ENCODE measurements around the gene IL10RB.
"Not testable (repeated sequence)": the region's sequence is repeated elsewhere in the genome, so short reads cannot be mapped to it uniquely, and the experiment has no call there.

- not testable (repeated sequence) for TF ChIP-seq POLR2A (IDR thresholded peaks at IDR 0.05; ENCODE audit: low read depth); POLR2AphosphoS5 (IDR thresholded peaks at IDR 0.05); EP300 (IDR thresholded peaks at IDR 0.05)
- TF ChIP-seq, protein P1, sequence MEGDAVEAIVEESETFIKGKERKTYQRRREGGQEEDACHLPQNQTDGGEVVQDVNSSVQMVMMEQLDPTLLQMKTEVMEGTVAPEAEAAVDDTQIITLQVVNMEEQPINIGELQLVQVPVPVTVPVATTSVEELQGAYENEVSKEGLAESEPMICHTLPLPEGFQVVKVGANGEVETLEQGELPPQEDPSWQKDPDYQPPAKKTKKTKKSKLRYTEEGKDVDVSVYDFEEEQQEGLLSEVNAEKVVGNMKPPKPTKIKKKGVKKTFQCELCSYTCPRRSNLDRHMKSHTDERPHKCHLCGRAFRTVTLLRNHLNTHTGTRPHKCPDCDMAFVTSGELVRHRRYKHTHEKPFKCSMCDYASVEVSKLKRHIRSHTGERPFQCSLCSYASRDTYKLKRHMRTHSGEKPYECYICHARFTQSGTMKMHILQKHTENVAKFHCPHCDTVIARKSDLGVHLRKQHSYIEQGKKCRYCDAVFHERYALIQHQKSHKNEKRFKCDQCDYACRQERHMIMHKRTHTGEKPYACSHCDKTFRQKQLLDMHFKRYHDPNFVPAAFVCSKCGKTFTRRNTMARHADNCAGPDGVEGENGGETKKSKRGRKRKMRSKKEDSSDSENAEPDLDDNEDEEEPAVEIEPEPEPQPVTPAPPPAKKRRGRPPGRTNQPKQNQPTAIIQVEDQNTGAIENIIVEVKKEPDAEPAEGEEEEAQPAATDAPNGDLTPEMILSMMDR (IDR thresholded peaks at IDR 0.05) = not testable (repeated sequence)
Observed at GRCh38 chr21:33242846-33243245, 23.3 kb upstream of the IL10RB start.

Data from esophagus muscularis mucosa (tissue), 4 donors.